Measurements from ENCODE around the gene ATG14.

- TF ChIP-seq CTCF (IDR thresholded peaks at IDR 0.05) = no peak
- TF ChIP-seq POLR2A (IDR thresholded peaks at IDR 0.05) = no peak
These were observed 23.5 kb downstream of the ATG14 start for GRCh38 chr14:55388160-55388559.

All from prostate gland (tissue), 2 donors.